Measurements from ENCODE around the gene KCNH8.

DNA sequence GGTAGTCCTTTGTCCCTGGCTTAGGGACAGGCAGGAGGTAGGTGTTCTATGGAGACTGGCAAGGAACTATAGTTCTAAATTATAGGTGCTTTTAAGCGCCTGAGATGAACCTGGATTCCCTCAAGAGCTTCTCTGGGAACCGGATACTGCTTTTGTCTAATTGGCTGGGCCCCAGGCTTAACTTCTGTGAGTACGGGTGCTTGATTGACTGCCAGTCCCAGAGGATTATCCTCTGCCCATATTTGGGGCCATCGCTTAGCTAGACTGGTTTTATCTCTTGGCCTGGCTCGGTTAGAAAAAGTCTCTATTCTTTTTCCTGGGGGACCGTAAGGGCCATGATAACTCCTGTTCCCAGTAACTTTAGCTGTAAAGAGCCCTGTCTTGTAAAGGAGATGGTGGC, 339.1 kb downstream of the KCNH8 start:
- TF ChIP-seq, protein P1, sequence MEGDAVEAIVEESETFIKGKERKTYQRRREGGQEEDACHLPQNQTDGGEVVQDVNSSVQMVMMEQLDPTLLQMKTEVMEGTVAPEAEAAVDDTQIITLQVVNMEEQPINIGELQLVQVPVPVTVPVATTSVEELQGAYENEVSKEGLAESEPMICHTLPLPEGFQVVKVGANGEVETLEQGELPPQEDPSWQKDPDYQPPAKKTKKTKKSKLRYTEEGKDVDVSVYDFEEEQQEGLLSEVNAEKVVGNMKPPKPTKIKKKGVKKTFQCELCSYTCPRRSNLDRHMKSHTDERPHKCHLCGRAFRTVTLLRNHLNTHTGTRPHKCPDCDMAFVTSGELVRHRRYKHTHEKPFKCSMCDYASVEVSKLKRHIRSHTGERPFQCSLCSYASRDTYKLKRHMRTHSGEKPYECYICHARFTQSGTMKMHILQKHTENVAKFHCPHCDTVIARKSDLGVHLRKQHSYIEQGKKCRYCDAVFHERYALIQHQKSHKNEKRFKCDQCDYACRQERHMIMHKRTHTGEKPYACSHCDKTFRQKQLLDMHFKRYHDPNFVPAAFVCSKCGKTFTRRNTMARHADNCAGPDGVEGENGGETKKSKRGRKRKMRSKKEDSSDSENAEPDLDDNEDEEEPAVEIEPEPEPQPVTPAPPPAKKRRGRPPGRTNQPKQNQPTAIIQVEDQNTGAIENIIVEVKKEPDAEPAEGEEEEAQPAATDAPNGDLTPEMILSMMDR (IDR thresholded peaks at IDR 0.05; ENCODE audit: low read depth, low read length), result no peak
- TF ChIP-seq POLR2A (IDR thresholded peaks at IDR 0.05; ENCODE audit: extremely low read depth, insufficient read length) (no peak), MYC (IDR thresholded peaks at IDR 0.05; ENCODE audit: low read depth, low read length) (no peak)
- TF ChIP-seq, protein P2, sequence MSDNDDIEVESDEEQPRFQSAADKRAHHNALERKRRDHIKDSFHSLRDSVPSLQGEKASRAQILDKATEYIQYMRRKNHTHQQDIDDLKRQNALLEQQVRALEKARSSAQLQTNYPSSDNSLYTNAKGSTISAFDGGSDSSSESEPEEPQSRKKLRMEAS (IDR thresholded peaks at IDR 0.05; ENCODE audit: low read depth, low read length), result no peak
